Mesothelial cell of epicardium (in vitro differentiated cells): ENCODE results near the gene CSNK1A1. TPM values are rescaled to one million over a fixed set of nuclear protein-coding genes. Genes with fewer than 3 reads are reported as not detected.
A peak's percentile ranks its signal among the peaks of the same experiment; 100 is the strongest.
"Not testable (repeated sequence)": the region's sequence is repeated elsewhere in the genome, so short reads cannot be mapped to it uniquely, and the experiment has no call there.

Experiments
- DNase-seq, 2 experiments: peaks; one replicate each; pipeline ENCODE4 v3.0.0; 2021; ENCODE audit warnings: low spot score in 2 of 2; ENCODE audit not compliant: unreplicated experiment in 2 of 2
- H3K27ac Mint-ChIP-seq: 2 replicates; pipeline ENCODE4 v1.8.0; 2021; ENCODE audit warnings: mixed read lengths
- H3K27me3 Mint-ChIP-seq: 2 replicates; pipeline ENCODE4 v1.8.0; 2021; ENCODE audit warnings: low read depth, mixed read lengths
- H3K36me3 Mint-ChIP-seq: 2 replicates; pipeline ENCODE4 v1.8.0; 2021; ENCODE audit warnings: mixed read lengths
- H3K4me1 Mint-ChIP-seq: 2 replicates; pipeline ENCODE4 v1.8.0; 2021; ENCODE audit warnings: mixed read lengths
- H3K4me3 Mint-ChIP-seq: 2 replicates; pipeline ENCODE4 v1.8.0; 2021; ENCODE audit warnings: mild to moderate bottlenecking, moderate library complexity, mixed read lengths
- H3K9me3 Mint-ChIP-seq: 2 replicates; pipeline ENCODE4 v1.8.0; 2021; ENCODE audit warnings: mixed read lengths
- total RNA-seq: library from RNA; stranded (reverse); gene quantifications from 3 replicates; pipeline ENCODE4 v1.2.1, GENCODE V29; 2021
- TF ChIP-seq, protein P1 (sequence below): fragments of 200-600 bp; sonication (generic); IDR thresholded peaks from one replicate; pipeline ENCODE4 v1.5.0; 2021; ENCODE audit warnings: antibody characterized with exemption; ENCODE audit not compliant: unreplicated experiment

Gene CSNK1A1
- total RNA-seq, 1 donor from 2014 or later: 254 TPM

DNA sequence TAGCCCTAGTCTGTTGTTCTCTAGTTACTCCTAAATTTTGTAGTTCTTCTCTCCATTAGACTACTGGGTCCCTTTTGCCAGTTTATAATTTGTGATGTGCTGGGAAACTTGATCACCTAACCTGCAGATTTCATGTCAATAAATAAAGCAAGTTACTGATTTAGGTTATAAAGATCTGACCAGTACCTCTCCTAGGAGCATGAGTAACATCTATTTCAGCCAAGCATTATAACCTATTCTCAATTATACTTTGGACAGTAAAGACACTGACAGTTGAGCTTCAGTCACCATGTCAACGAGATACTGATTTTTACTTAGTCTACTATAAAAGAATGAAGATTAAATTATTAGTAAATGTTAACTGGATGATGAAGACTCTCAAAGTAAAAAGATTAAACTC lies 36.7 kb downstream of the CSNK1A1 start:
- Mint-ChIP-seq H3K4me1 (peaks cover 11% of the 10 kb centered on the region), H3K9me3 (no peaks in the 10 kb centered on the region), H3K27me3 (no peaks in the 10 kb centered on the region), H3K36me3 (peaks cover 7% of the 10 kb centered on the region), H3K27ac (peak overlapping the region; percentile 31), H3K4me3 (no peak overlapping the region)
- DNase-seq: no peak
- TF ChIP-seq, protein P1, sequence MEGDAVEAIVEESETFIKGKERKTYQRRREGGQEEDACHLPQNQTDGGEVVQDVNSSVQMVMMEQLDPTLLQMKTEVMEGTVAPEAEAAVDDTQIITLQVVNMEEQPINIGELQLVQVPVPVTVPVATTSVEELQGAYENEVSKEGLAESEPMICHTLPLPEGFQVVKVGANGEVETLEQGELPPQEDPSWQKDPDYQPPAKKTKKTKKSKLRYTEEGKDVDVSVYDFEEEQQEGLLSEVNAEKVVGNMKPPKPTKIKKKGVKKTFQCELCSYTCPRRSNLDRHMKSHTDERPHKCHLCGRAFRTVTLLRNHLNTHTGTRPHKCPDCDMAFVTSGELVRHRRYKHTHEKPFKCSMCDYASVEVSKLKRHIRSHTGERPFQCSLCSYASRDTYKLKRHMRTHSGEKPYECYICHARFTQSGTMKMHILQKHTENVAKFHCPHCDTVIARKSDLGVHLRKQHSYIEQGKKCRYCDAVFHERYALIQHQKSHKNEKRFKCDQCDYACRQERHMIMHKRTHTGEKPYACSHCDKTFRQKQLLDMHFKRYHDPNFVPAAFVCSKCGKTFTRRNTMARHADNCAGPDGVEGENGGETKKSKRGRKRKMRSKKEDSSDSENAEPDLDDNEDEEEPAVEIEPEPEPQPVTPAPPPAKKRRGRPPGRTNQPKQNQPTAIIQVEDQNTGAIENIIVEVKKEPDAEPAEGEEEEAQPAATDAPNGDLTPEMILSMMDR: no peak

GRCh38 chr5:149513372-149513947 lies 37.8 kb downstream of the CSNK1A1 start:
- peaks cover 10% of the 10 kb centered on the region for H3K36me3 Mint-ChIP-seq
- H3K4me1 Mint-ChIP-seq, H3K27ac Mint-ChIP-seq, H3K4me3 Mint-ChIP-seq, H3K27me3 Mint-ChIP-seq, H3K9me3 Mint-ChIP-seq, DNase-seq: not testable (repeated sequence)

GRCh38 chr5:149510136-149510535 lies 41.1 kb downstream of the CSNK1A1 start:
- no peak for DNase-seq
- TF ChIP-seq, protein P1: no peak
- no peaks in the 10 kb centered on the region for H3K27me3 Mint-ChIP-seq
- no peaks in the 10 kb centered on the region for H3K4me1 Mint-ChIP-seq
- H3K27ac Mint-ChIP-seq: no peak overlapping the region
- H3K9me3 Mint-ChIP-seq: no peaks in the 10 kb centered on the region
- H3K36me3 Mint-ChIP-seq: peaks cover 21% of the 10 kb centered on the region
- H3K4me3 Mint-ChIP-seq: no peak overlapping the region

GRCh38 chr5:149504677-149505076 lies 46.6 kb downstream of the CSNK1A1 start:
- Mint-ChIP-seq H3K36me3 (peaks cover 34% of the 10 kb centered on the region), H3K27me3 (no peaks in the 10 kb centered on the region), H3K27ac (no peak overlapping the region), H3K9me3 (no peaks in the 10 kb centered on the region), H3K4me1 (no peaks in the 10 kb centered on the region), H3K4me3 (no peak overlapping the region)
- TF ChIP-seq, protein P1: no peak
- no peak for DNase-seq

DNA sequence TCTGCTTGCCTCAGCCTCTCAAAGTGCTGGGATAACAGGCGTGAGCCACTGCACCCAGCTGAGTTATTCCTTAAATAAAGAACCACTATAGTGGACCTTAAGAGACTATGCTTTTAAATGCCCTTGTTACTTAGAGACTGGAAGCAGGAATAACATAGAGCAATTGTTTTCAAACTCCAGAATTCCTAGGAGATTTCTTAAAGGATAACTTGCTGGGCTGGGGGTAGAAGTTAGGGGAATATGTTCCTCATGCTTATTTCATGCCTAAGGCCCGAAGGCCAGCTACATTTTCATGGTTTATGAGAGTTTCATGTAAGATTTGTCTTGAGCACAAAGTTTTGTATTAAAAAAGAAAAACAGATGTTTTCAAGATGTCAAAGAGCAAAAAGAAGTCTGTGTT lies 48.2 kb downstream of the CSNK1A1 start:
- H3K9me3 Mint-ChIP-seq: no peaks in the 10 kb centered on the region
- TF ChIP-seq, protein P1: no peak
- H3K27ac Mint-ChIP-seq: no peak overlapping the region
- DNase-seq: no peak
- no peak overlapping the region for H3K4me3 Mint-ChIP-seq
- H3K4me1 Mint-ChIP-seq: no peaks in the 10 kb centered on the region
- no peaks in the 10 kb centered on the region for H3K27me3 Mint-ChIP-seq
- H3K36me3 Mint-ChIP-seq: peaks cover 27% of the 10 kb centered on the region

DNA sequence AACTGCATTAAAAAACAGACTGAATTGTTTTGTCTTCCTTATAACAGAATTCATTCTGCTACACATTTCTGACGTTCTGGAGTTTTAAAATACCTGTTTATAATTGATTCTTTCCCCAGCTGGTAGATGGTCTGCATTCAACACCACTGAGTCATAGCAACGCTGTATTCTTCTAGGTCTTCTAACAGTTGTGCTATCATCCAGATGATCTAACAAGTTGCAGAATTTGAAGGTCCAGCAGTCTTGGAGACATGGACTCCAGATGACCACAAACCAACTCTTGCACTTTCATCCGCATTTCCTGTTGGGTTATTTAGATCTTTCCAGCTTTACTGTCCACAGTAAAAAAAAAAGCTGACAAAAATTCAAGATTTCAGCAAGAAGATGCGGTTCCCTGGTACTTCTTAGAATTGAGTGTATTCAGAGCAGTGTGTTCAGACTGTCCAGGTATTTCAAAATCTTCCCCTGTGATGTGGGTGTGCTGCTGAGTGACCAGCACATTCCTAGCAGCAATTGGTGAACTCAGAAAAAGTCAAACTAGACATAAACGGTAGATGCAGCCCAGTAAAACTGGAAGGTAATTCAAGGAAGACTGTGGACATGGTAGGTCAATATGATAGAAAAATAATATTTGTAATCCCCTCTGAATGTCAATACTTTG lies 50.2 kb downstream of the CSNK1A1 start:
- Mint-ChIP-seq H3K27me3 (no peaks in the 10 kb centered on the region), H3K27ac (no peak overlapping the region), H3K4me1 (peaks cover 4% of the 10 kb centered on the region), H3K36me3 (peaks cover 23% of the 10 kb centered on the region), H3K9me3 (no peaks in the 10 kb centered on the region), H3K4me3 (no peak overlapping the region)
- DNase-seq: no peak
- TF ChIP-seq, protein P1: no peak
